ENCODE measurements around the gene MLYCD. TPM values are rescaled to one million over a fixed set of nuclear protein-coding genes. Genes with fewer than 3 reads are reported as not detected.

Gene MLYCD
- total RNA-seq (1 to 10 TPM; 6.4 to 6.6 TPM), polyA plus RNA-seq (ENCODE audit: insufficient read length in 6 of 6) (1 to 10 TPM; 3.4 to 4.7 (median 3.9) TPM)
- long read RNA-seq, donor 1, full-length matches to known transcripts: 9 of 9 reads
- long read RNA-seq, donor 1, partial matches to known transcripts: 0 of 9 reads
- long read RNA-seq, donor 1, other reads (novel, unspliced or antisense): 0 of 9 reads
- long read RNA-seq, donor 2, full-length matches to known transcripts: 10 of 10 reads
- long read RNA-seq, donor 2, partial matches to known transcripts: 0 of 10 reads
- long read RNA-seq, donor 2, other reads (novel, unspliced or antisense): 0 of 10 reads
- long read RNA-seq, donor 3, full-length matches to known transcripts: 5 of 5 reads
- long read RNA-seq, donor 3, partial matches to known transcripts: 0 of 5 reads
- long read RNA-seq, donor 3, other reads (novel, unspliced or antisense): 0 of 5 reads
- long read RNA-seq, donor 4, partial matches to known transcripts: 1 of 2 reads
- long read RNA-seq, donor 4, other reads (novel, unspliced or antisense): 1 of 2 reads
- long read RNA-seq, donor 5, full-length matches to known transcripts: 5 of 5 reads
- long read RNA-seq, donor 5, partial matches to known transcripts: 0 of 5 reads
- long read RNA-seq, donor 5, other reads (novel, unspliced or antisense): 0 of 5 reads
- long read RNA-seq, donor 6, full-length matches to known transcripts: 7 of 7 reads
- long read RNA-seq, donor 6, partial matches to known transcripts: 0 of 7 reads
- long read RNA-seq, donor 6, other reads (novel, unspliced or antisense): 0 of 7 reads
- long read RNA-seq, donor 7, full-length matches to known transcripts: 1 of 1 reads
- long read RNA-seq, donor 7, partial matches to known transcripts: 0 of 1 reads
- long read RNA-seq, donor 7, other reads (novel, unspliced or antisense): 0 of 1 reads
- long read RNA-seq, donor 8, full-length matches to known transcripts: 3 of 3 reads
- long read RNA-seq, donor 8, partial matches to known transcripts: 0 of 3 reads
- long read RNA-seq, donor 8, other reads (novel, unspliced or antisense): 0 of 3 reads
- long read RNA-seq, donor 9: 0 reads
- long read RNA-seq, donor 10, full-length matches to known transcripts: 14 of 18 reads
- long read RNA-seq, donor 10, partial matches to known transcripts: 0 of 18 reads
- long read RNA-seq, donor 10, other reads (novel, unspliced or antisense): 4 of 18 reads
- long read RNA-seq, donor 11: 0 reads
- long read RNA-seq, donor 12, full-length matches to known transcripts: 5 of 5 reads
- long read RNA-seq, donor 12, partial matches to known transcripts: 0 of 5 reads
- long read RNA-seq, donor 12, other reads (novel, unspliced or antisense): 0 of 5 reads

GRCh38 chr16:83898463-83899271 lies at the start of gene MLYCD:
TSS of gene MLYCD (plus strand) at chr16:83899115. CDS start at chr16:83899145, 30 bp downstream.
- H3K9me3 ChIP-seq: no peaks in the 10 kb centered on the region
- no peaks in the 10 kb centered on the region for H3K36me3 ChIP-seq
- no peak for TF ChIP-seq CTCF (IDR thresholded peaks at IDR 0.05)
- peak within 1 kb of the TSS; percentile 86 to 90 for H3K27ac ChIP-seq
- intact Hi-C loops (cut with DNase I): no loop called here
- peak within 1 kb of the TSS; percentile 72 to 80 for H3K4me3 ChIP-seq
- H3K4me1 ChIP-seq: peaks cover 7 to 29% of the 10 kb centered on the region in 2 donors
- ATAC-seq (peak; percentile 96), DNase-seq (peak; percentile 69 to 96 (median 86))
- no peaks in the 10 kb centered on the region for H3K27me3 ChIP-seq

GRCh38 chr16:83849421-83849820 lies 49.5 kb upstream of the MLYCD start:
- H3K9me3 ChIP-seq: no peaks in the 10 kb centered on the region
- DNase-seq (no peak), ATAC-seq (no peak)
- no peaks in the 10 kb centered on the region for H3K36me3 ChIP-seq
- H3K27me3 ChIP-seq: no peaks in the 10 kb centered on the region
- H3K27ac ChIP-seq: no peak overlapping the region
- H3K4me3 ChIP-seq: no peak overlapping the region
- peaks cover 0 to 6% of the 10 kb centered on the region in 2 donors for H3K4me1 ChIP-seq
- no peak for TF ChIP-seq CTCF (IDR thresholded peaks at IDR 0.05)
- intact Hi-C loops (cut with DNase I): no loop called here

- H3K9me3 ChIP-seq: no peaks in the 10 kb centered on the region
- H3K36me3 ChIP-seq: no peaks in the 10 kb centered on the region
- H3K4me1 ChIP-seq: peaks cover 0 to 6% of the 10 kb centered on the region in 2 donors
- DNase-seq (no peak), ATAC-seq (no peak)
- TF ChIP-seq CTCF (IDR thresholded peaks at IDR 0.05): no peak
- intact Hi-C loops (cut with DNase I): no loop called here
- no peak overlapping the region for H3K4me3 ChIP-seq
- no peaks in the 10 kb centered on the region for H3K27me3 ChIP-seq
- H3K27ac ChIP-seq: no peak overlapping the region
Observed at GRCh38 chr16:83850947-83851346, 48.0 kb upstream of the MLYCD start.

- no peak overlapping the region for H3K27ac ChIP-seq
- no peak overlapping the region for H3K4me3 ChIP-seq
- no peak for TF ChIP-seq CTCF (IDR thresholded peaks at IDR 0.05)
- no peaks in the 10 kb centered on the region for H3K27me3 ChIP-seq
- peaks cover 0 to 6% of the 10 kb centered on the region in 2 donors for H3K4me1 ChIP-seq
- H3K36me3 ChIP-seq: no peaks in the 10 kb centered on the region
- intact Hi-C loops (cut with DNase I): no loop called here
- ATAC-seq (no peak), DNase-seq (no peak)
- H3K9me3 ChIP-seq: no peaks in the 10 kb centered on the region
Observed at GRCh38 chr16:83851473-83851872, 47.4 kb upstream of the MLYCD start.

Measured in left lung (tissue), 14 donors.